HG03354 (cell line): Measurements from ENCODE around the gene IL17RC.

Source experiments
- ATAC-seq: cut with Tn5 transposase; IDR thresholded peaks from one replicate; pipeline ENCODE4 v1.9.1; 2021; ENCODE audit warnings: mild to moderate bottlenecking; ENCODE audit not compliant: unreplicated experiment, poor library complexity, severe bottlenecking

The IL17RC gene

DNA sequence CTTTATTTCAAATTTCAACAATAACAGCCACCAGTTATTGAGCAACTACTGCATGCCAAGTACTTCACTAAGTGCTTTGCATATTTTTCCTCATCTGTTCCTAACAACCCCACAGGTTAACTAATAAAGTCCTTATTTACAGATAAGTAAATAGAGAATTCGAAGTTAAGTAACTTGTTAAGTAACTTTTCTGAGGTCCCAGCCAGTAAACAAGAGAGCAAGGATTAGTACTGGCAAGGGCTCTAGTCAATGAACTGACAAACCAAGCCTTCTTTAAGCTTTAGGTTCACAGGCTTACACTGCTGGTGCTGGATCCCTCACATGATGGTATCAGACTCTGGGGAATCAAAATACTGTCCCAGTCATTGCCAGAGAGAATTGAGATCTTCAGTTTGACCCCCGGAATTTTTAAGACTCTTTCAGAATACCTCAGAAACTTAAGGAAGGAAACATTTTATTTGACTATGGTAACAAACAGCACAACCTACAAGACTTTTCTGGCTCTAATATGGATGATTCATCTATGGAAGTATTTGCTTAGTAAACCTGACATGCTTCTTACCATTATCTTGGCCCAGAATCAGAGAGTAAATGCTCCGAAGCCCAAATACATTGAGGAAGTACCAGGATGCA lies 53.2 kb downstream of the IL17RC start:
- no peak for ATAC-seq

GRCh38 chr3:9976721-9977709 lies 60.1 kb downstream of the IL17RC start:
- ATAC-seq, result no peak

GRCh38 chr3:9978710-9979305 lies 61.9 kb downstream of the IL17RC start:
- ATAC-seq, result no peak

GRCh38 chr3:9980251-9980650 lies 63.4 kb downstream of the IL17RC start:
- no peak for ATAC-seq
